T-helper 1 cell treated with Interleukin-12 subunit alpha and Interleukin-12 subunit beta and Interleukin-4 antibody, amounts not matched to agents 30 ng/mL and 1 ng/mL, for 36 hours (primary cell): ENCODE measurements around the gene NCAPD3. TPM values are rescaled to one million over a fixed set of nuclear protein-coding genes. Genes with fewer than 3 reads are reported as not detected.
"Not testable (repeated sequence)": the region's sequence is repeated elsewhere in the genome, so short reads cannot be mapped to it uniquely, and the experiment has no call there.

Experiments
- intact Hi-C: fragments of 100-400 bp; cut with micrococcal nuclease; formaldehyde crosslinking; loops from one replicate; pipeline ENCODE4 v1.15.1; 2024
- total RNA-seq: library from RNA; stranded (reverse); gene quantifications from 2 replicates; pipeline ENCODE4 v1.2.3, GENCODE V29; 2022

Gene NCAPD3
- total RNA-seq, 1 donor from 2014 or later = 89.5 TPM

DNA sequence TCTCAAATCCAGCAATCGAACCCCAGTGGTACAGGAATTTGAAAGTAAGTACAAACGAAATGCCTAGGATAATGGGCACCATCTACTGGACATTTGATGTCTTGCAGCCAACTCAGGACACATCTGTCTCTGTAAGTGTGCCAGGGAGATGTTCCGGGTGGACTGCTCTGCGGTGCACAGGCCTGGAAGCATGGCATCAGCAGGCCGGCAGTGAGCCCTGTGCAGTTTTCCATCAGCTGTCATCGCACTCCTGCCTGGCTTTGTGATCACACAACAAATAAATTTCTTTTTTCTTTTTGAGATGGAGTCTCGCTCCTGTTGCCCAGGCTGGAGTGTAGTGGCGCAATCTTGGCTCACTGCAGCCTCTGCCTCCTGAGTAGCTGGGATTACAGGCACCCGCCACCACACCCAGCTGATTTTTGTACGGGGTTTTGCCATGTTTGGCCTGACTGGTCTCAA lies 83.9 kb downstream of the NCAPD3 start:
- intact Hi-C loops = loop anchor here (1.0 to 5.0 kb wide), 4 partner anchors 90 to 213 kb away; no protein-coding TSS in a partner anchor

DNA sequence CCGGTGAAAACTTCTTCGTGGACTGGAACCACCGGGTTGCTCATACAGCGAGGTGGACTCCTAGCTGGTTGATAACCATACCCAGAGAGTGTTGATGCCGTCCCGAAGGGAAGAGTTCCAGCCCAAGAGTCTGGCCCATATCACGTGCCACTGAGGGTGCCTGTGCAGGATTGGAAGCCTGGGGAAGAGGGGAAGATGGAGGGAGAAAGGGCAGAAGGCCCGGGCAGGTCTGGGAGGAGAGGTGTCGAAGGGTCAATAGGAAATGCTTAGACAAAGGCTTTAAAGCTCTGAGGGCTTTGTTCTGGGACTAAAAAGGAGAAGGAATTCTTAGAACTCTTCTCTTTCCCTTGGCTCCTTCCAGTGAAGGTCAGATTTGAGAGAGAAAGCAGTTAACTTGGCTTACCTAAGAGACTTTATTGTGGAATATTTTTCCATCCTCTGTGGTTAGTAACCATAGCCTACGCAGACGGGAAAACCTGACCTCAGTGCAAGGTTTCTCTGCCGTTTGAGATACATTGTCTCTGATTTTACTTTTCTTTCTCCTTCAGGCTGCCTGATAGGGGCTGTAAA lies 84.4 kb downstream of the NCAPD3 start:
- intact Hi-C loops = loop anchor here (1.0 to 5.0 kb wide), 4 partner anchors 89 to 212 kb away; no protein-coding TSS in a partner anchor

DNA sequence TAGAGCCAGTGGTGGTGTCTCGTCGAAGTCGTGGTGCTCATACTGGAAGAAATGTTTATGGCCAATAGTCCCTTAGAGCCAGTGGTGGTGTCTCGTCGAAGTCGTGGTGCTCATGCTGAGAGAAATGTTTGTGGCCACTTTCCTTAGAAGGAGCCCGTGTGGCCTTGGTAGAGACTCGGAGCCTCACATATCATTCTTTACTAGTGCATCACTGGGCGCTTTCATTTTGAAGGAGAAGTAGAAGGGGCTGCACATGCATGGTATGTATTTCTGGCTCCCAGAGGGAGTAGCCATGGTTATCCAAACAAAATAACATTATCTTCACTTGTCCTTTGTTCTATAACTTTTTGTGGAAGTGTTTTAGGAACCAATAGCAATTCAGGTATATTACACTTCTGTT lies 85.4 kb downstream of the NCAPD3 start:
- intact Hi-C loops = loop anchor here (5.0 kb wide), 1 partner anchor 191 kb away; no protein-coding TSS in a partner anchor

DNA sequence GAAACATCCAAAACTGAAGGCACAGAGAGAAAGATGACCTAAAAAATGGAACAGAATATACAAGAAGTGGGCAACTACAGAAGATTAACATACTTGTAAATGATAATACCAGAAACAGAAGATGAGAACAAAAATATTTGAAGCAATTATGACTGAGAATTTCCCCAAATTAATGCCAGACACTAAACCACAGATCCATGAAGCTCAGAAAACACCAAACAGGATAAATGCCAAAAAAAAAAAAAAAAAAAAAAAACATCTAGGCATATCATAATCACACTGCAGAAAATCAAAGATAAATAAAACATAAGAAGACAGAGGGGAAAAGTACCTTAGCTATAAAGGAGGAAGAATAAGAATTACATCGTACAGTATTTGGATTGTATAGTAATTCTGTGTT lies 89.6 kb downstream of the NCAPD3 start:
- intact Hi-C loops = no loop called here

DNA sequence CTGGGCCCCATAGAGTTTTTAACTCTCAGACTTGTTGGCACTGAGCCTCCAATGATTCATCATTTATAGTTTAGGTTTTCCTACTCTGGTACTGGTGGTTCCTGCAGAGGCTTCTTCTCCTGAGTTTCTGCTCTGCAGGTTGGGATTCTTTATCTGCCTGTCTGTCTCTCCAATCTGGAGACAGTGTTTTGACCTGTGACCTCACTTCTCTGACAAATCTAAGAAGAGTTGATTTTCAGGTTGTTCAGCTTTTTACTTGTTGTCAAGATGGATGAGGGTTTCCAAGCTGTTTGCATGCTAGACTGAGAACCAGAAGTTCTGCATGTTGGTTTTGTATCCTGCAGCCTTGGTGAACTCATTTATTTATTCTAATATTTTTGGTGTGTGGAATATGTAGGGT lies 91.0 kb downstream of the NCAPD3 start:
- intact Hi-C loops = no loop called here

DNA sequence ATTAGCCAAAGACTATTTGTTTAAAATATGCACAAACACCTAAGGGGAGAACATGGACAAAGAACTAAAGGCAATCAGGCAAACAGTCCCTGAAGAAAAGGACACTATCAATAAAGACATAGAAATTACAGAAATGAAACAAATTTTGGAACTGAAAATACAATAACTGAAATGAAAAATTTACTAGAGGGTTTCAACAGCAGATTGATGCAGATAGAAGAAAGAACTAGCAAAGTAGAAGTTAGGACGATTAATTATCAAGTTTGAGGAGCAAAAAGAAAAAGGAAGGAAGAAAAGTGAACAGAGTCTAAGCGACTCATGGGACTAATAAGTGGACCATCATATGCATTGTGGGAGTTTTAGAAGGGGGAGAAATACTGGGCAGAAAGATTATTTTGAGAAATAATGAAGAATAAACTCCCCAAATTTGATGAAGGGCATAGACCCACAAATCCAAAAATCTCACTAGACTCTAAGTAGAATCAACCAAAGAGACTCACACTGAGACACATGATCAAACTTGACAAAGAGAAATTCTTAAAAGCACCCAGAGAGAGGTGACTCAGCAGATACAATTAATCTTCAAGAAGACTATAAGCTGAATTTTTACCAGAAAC lies 92.0 kb downstream of the NCAPD3 start:
- intact Hi-C loops = no loop called here

DNA sequence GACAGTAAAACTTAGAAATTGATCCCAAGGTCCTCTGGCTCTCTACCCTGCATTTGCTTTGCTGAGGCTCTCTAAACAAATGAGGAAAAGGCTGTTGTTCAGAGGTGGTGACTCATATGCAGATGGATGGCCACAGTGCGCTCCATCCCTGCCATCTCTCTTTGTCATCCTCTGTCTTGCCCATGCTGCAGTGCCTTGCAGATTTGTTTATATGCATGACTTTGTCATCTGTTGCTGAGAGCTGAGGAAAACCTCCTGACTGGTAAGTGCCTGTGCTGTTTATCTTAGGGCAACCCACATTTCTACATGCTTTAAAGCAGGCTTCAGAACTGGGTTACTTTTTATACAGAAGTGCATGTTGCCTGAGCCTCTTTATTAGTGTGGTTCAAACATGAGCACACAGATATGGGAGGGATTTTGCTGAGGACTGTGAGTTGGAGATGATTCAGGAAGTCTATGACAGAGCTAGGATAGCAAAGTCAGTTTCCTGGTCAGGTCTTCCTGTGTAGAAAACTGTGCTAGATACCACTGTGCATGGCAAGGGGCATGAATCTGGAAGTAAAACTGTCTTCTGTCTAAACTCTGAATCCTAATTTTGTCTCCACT lies 97.4 kb downstream of the NCAPD3 start:
- intact Hi-C loops = no loop called here

DNA sequence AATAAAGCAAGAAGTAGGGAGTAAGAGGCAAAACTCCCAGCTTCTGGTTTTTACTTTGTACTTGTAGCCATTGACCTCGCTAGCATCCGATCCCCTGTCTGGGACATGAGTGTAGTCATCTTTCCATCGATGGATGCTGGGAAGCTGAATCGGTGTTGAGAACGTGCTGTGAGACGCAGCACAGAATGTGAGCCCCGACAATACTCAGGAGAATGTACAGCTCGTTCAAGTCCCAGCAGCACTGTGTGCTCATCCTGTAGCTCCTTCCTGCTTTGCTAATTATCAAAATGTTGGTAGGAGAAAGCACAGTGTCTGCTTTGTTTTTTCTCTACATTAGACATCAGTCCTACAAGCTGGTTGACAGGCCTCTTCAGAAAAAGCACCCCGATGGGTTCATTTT lies 98.3 kb downstream of the NCAPD3 start:
- intact Hi-C loops = no loop called here

DNA sequence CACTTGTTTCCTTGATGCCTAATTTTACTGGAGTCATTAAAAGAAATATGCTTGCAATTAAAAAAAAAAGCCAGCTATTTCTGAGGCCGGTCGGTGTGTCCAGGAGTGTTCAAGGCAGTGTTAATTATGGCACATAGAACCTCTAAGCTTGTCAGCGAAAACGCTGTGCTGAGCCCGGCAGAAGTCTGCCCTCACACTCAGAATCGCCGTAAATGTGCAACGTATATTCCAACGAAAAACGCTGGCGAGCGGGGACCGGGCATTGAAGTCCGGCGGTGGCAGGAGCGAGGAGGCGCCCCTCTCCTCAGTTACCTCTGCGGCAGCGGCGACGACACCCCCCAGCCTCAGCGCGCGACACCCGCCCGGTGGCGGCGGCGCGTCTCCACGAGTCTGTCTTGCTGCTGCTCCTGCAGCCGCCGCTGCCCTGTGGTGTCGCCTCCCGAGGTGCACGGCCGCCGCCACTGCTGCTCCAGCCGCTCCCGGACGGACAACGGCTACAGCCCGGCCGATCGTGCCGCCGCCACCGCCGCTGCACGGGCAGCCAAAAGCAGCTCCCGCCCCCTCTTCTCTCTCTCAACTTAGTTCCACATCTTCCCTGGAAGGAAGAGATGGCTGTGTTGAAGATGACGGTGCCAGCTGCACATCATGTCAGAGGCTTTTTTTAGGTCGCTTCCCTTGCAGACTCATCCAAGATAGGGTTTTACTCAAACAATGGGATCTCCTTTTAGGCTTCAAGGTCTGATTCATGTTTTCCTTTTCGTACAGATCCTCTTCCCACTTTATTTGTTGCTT lies 98.9 kb downstream of the NCAPD3 start:
- intact Hi-C loops = no loop called here

DNA sequence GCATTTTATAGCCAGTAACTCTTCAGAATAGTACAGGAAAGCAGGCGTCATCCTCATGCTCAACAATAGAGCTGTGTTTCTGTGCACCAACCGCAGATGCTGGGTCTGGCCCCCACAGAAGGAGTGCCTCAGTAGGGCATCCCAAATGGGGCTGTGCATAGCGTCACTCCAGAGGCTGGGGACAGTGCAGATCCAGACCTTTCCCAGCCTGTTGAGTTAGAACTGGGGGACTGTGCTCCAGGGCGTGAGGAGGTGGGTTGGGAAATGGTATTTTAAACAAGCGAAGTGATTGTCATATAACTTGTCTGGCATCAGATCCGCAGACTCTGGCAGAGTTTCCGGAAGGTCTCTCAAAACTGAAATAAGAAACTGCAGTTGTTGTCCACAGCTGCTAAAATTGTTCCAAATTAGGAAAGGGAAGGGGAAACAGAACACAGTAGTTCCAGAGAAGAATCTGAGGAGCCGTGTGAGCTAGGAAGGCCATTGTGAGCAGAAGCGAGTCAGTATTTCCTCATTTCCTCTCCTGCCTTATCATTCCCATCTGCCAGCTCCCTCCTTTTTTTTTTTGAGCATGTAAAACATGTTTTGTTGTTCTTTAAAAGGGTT lies 102.7 kb downstream of the NCAPD3 start:
- intact Hi-C loops = no loop called here

DNA sequence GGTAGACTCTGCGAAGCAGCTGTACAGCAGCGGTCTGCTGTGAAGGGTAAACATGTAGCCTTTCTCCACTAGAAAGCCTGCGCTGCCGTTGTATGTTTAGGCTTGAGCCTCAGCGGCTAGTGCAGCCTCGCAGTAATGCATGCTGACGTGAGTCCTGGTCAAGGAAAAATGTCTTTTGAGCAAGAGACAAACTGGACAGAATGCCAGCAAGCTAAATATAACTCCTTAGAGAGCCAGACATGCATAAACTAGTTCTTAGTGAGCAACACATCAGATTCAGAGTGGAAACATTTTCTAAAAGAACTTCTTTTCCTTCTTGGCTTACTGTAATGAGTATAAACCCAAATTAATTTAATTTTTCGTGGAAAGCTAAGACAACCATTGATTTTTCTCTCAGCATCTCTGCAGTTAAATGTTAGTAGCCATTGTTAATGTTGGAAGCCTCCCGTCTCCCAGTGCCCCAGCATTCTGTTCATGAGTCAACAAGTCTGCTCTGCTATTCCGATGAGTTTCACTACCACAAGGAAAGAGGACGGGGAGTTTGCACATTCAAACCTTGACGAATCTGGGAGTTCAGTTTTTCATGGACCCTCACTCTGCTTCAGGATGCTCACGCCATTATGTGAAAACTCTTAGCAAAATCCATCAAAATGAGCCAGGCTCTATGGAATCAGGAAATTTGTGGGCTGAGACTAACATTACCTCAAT lies 103.5 kb downstream of the NCAPD3 start:
- intact Hi-C loops = no loop called here

DNA sequence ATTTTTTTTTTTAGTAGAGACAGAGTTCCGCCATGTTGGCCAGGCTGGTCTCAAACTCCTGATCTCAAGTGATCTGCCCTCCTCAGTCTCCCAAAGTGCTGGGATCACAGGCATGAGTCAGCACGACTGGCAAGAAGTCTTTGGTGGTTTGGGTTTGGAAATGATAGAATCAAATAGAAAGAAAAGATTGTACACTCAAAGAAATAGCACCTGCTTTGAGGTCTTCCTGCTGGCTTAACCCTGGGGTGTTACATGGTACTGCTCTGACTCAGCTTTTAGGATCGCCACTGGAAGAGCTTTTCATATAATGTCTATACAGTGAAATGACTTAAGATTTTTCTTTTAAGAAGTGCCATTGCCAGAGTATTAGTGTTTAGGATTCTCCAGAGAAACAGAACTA lies 104.7 kb downstream of the NCAPD3 start:
- intact Hi-C loops = no loop called here

DNA sequence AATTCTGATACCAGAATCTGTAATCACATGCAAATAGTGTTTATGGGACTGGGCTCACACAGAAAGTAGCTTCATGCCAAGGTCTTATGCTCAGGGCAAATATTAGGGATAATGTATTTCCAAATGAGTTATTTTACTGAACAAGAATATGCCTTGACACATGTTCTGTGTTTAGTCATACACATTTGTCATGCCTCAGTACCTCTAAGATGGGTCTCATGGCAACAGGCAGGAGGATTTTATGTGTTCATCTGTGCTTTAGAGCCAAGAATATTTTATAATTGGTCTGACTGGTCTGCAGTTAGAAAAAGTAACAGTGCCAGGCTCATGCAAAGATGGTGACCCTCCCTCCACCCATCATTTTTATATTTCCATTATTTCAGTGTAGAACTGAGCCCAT lies 105.8 kb downstream of the NCAPD3 start:
- intact Hi-C loops = no loop called here

DNA sequence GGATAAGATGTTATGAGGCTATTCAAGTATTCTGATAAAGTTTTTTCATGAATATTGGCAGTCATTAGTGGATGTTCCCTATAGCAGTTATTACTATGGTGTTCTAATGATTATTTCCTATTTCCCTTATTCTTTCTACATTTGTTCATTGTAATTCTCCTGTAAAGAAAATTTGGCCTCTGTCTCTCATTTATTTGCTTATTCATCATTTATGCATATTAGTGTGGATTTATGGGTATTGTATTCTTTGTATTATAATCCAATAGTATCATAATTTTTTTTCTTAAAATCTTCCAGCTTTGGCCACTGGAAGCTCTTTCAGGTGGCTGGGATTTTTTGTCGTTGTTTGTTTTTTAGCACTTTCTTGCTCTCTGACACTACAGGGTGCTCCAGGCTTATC lies 107.6 kb downstream of the NCAPD3 start:
- intact Hi-C loops = no loop called here

DNA sequence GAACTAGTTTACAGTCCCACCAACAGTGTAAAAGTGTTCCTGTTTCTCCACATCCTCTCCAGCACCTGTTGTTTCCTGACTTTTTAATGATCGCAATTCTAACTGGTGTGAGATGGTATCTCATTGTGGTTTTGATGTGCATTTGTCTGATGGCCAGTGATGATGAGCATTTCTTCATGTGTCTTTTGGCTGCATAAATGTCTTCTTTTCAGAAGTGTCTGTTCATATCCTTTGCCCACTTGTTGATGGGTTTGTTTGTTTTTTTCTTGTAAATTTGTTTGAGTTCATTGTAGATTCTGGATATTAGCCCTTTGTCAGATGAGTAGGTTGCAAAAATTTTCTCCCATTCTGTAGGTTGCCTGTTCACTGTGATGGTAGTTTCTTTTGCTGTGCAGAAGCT lies 110.0 kb downstream of the NCAPD3 start:
- intact Hi-C loops = not testable (repeated sequence)

DNA sequence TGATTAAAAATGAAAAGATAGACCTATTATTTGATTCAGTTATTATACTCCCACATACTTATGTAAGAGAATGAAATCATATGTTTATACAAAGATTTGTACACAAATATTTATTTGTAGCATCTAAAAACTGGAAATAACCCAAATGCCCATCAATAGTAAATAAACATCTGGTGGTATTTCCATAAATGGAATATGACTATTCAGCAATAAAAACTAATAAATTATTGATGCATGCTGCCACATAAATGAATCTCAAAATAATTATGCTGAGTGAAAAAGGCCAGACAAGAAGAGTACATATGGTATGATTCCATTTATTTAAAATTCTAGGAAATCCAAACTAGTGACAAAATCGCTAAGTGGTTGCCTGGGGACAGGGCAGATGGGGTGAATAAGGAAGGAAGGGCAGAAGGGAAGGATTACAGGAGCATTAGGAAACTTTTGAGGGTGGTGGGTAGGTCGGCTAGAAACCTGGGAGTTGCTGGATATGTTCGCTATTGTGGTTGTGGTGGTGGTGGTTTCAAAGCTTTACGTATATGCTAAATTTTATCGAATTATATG lies 113.4 kb downstream of the NCAPD3 start:
- intact Hi-C loops = no loop called here
